Measurements from ENCODE around the gene ZFAND3. TPM values are rescaled to one million over a fixed set of nuclear protein-coding genes. Genes with fewer than 3 reads are reported as not detected.

Gene ZFAND3
- total RNA-seq, 2 experiments from 2014 or later = 34.4 to 37.0 TPM

- H3K4me1 Mint-ChIP-seq (ENCODE audit: low read depth) = peaks cover 61% of the 10 kb centered on the region
- intact Hi-C loops (cut with DNase I, micrococcal nuclease) = no loop called here
- ATAC-seq (ENCODE audit: poor library complexity) = no peak
- no peaks in the 10 kb centered on the region for H3K4me1 ChIP-seq (ENCODE audit: insufficient read depth, low read length)
- no peaks in the 10 kb centered on the region for H3K36me3 Mint-ChIP-seq (ENCODE audit: low read depth)
- no peaks in the 10 kb centered on the region for H3K27me3 Mint-ChIP-seq
- POLR2A ChIA-PET = no interaction called here
- H3K27me3 ChIP-seq (ENCODE audit: control insufficient read depth in 1 of 2, insufficient read depth in 2 of 2, low read length in 2 of 2) = no peaks in the 10 kb centered on the region
- H3K27ac ChIP-seq (ENCODE audit: low read depth in 1 of 2, low read length in 2 of 2) = no peak overlapping the region
- H3K9me3 ChIP-seq (ENCODE audit: control insufficient read depth in 1 of 2, insufficient read depth in 1 of 2, low read length in 2 of 2) = peaks cover 0 to 9% of the 10 kb centered on the region in 2 experiments
- H3K9me3 Mint-ChIP-seq = no peaks in the 10 kb centered on the region
- H3K36me3 ChIP-seq (ENCODE audit: insufficient read depth, low read length) = no peaks in the 10 kb centered on the region
- H3K27ac Mint-ChIP-seq = no peak overlapping the region
- H3K4me3 ChIP-seq (ENCODE audit: low read length) = no peak overlapping the region
- TF ChIP-seq CTCF (IDR thresholded peaks at IDR 0.05) = no peak
- H3K4me3 Mint-ChIP-seq = no peak overlapping the region
- CTCF ChIA-PET = no interaction called here
- DNase-seq = no peak
These were observed 201.5 kb downstream of the ZFAND3 start for GRCh38 chr6:38021029-38021428.

GRCh38 chr6:38021571-38021970 is 202.0 kb downstream of the ZFAND3 start:
- ATAC-seq (ENCODE audit: poor library complexity) (no peak), DNase-seq (no peak)
- Histone ChIP-seq H3K36me3 (ENCODE audit: insufficient read depth, low read length) (no peaks in the 10 kb centered on the region), H3K27me3 (ENCODE audit: control insufficient read depth in 1 of 2, insufficient read depth in 2 of 2, low read length in 2 of 2) (no peaks in the 10 kb centered on the region), H3K27ac (ENCODE audit: low read depth in 1 of 2, low read length in 2 of 2) (no peak overlapping the region), H3K4me3 (ENCODE audit: low read length) (no peak overlapping the region), H3K9me3 (ENCODE audit: control insufficient read depth in 1 of 2, insufficient read depth in 1 of 2, low read length in 2 of 2) (peaks cover 0 to 9% of the 10 kb centered on the region in 2 experiments), H3K4me1 (ENCODE audit: insufficient read depth, low read length) (no peaks in the 10 kb centered on the region)
- TF ChIP-seq CTCF (IDR thresholded peaks at IDR 0.05) = no peak
- no peaks in the 10 kb centered on the region for H3K27me3 Mint-ChIP-seq
- H3K27ac Mint-ChIP-seq = no peak overlapping the region
- POLR2A ChIA-PET = interaction anchor here (0.7 kb wide), 1 partner anchor 227 kb away, joined by 3 read pairs; no protein-coding TSS in a partner anchor
- H3K36me3 Mint-ChIP-seq (ENCODE audit: low read depth) = no peaks in the 10 kb centered on the region
- no peaks in the 10 kb centered on the region for H3K9me3 Mint-ChIP-seq
- peaks cover 63% of the 10 kb centered on the region for H3K4me1 Mint-ChIP-seq (ENCODE audit: low read depth)
- intact Hi-C loops (cut with DNase I, micrococcal nuclease) = no loop called here
- no peak overlapping the region for H3K4me3 Mint-ChIP-seq
- CTCF ChIA-PET = no interaction called here

GRCh38 chr6:38022688-38023087 is 203.2 kb downstream of the ZFAND3 start:
- ChIA-PET CTCF (interaction anchor here (1.5 kb wide), 1 partner anchor 11 kb away, joined by 4 read pairs; no protein-coding TSS in a partner anchor), POLR2A (interaction anchor here (1.3 kb wide), 1 partner anchor 204 kb away, joined by 3 read pairs; no protein-coding TSS in a partner anchor)
- no peak for TF ChIP-seq CTCF (IDR thresholded peaks at IDR 0.05)
- H3K36me3 Mint-ChIP-seq (ENCODE audit: low read depth) = no peaks in the 10 kb centered on the region
- no peaks in the 10 kb centered on the region for H3K27me3 Mint-ChIP-seq
- Histone ChIP-seq H3K4me3 (ENCODE audit: low read length) (no peak overlapping the region), H3K4me1 (ENCODE audit: insufficient read depth, low read length) (peaks cover 2% of the 10 kb centered on the region), H3K9me3 (ENCODE audit: control insufficient read depth in 1 of 2, insufficient read depth in 1 of 2, low read length in 2 of 2) (peaks cover 0 to 9% of the 10 kb centered on the region in 2 experiments), H3K27ac (ENCODE audit: low read depth in 1 of 2, low read length in 2 of 2) (no peak overlapping the region), H3K27me3 (ENCODE audit: control insufficient read depth in 1 of 2, insufficient read depth in 2 of 2, low read length in 2 of 2) (no peaks in the 10 kb centered on the region), H3K36me3 (ENCODE audit: insufficient read depth, low read length) (no peaks in the 10 kb centered on the region)
- no peak overlapping the region for H3K27ac Mint-ChIP-seq
- ATAC-seq (ENCODE audit: poor library complexity) (no peak), DNase-seq (no peak)
- H3K4me1 Mint-ChIP-seq (ENCODE audit: low read depth) = peaks cover 68% of the 10 kb centered on the region
- H3K4me3 Mint-ChIP-seq = no peak overlapping the region
- no peaks in the 10 kb centered on the region for H3K9me3 Mint-ChIP-seq
- intact Hi-C loops (cut with DNase I, micrococcal nuclease) = no loop called here
